ELR (cell line): Measurements from ENCODE around the gene CTNNA2.
A peak's percentile ranks its signal among the peaks of the same experiment; 100 is the strongest.

Experiments used
- DNase-seq: peaks from one replicate; pipeline ENCODE4 v3.0.0-alpha.2; 2015; ENCODE audit warnings: low read depth

The CTNNA2 gene

GRCh38 chr2:79981316-79981715 lies 468.5 kb downstream of the CTNNA2 start:
- no peak for DNase-seq

GRCh38 chr2:79982445-79982844 lies 469.6 kb downstream of the CTNNA2 start:
- DNase-seq: peak; percentile 3

- peak; percentile 3 for DNase-seq
Observed at GRCh38 chr2:79984476-79984875, 471.6 kb downstream of the CTNNA2 start.

- no peak for DNase-seq
Observed at GRCh38 chr2:79985145-79985544, 472.3 kb downstream of the CTNNA2 start.

- DNase-seq: no peak
Observed at GRCh38 chr2:79985571-79985970, 472.7 kb downstream of the CTNNA2 start.

GRCh38 chr2:79993144-79993543 lies 480.3 kb downstream of the CTNNA2 start:
- no peak for DNase-seq

- DNase-seq: no peak
Observed at GRCh38 chr2:79994161-79994560, 481.3 kb downstream of the CTNNA2 start.

- DNase-seq: no peak
Observed at GRCh38 chr2:79994965-79995364, 482.1 kb downstream of the CTNNA2 start.

GRCh38 chr2:79996709-79997108 lies 483.9 kb downstream of the CTNNA2 start:
- no peak for DNase-seq

- peak; percentile 23 for DNase-seq
Observed at GRCh38 chr2:80001701-80002101, 488.9 kb downstream of the CTNNA2 start.

GRCh38 chr2:80002112-80002511 lies 489.3 kb downstream of the CTNNA2 start:
- no peak for DNase-seq

- no peak for DNase-seq
Observed at GRCh38 chr2:80002568-80003157, 489.8 kb downstream of the CTNNA2 start.

GRCh38 chr2:80007777-80008503 lies 495.1 kb downstream of the CTNNA2 start:
- no peak for DNase-seq

GRCh38 chr2:80008596-80008995 lies 495.7 kb downstream of the CTNNA2 start:
- DNase-seq: no peak

- no peak for DNase-seq
Observed at GRCh38 chr2:80009211-80009610, 496.4 kb downstream of the CTNNA2 start.

GRCh38 chr2:80012061-80012460 lies 499.2 kb downstream of the CTNNA2 start:
- DNase-seq: no peak

- DNase-seq: peak; percentile 15
Observed at GRCh38 chr2:80014637-80015036, 501.8 kb downstream of the CTNNA2 start.

- no peak for DNase-seq
Observed at GRCh38 chr2:80016171-80016570, 503.3 kb downstream of the CTNNA2 start.

GRCh38 chr2:80019571-80020460 lies 507.0 kb downstream of the CTNNA2 start:
- DNase-seq: no peak

GRCh38 chr2:80022018-80022417 lies 509.2 kb downstream of the CTNNA2 start:
- no peak for DNase-seq

GRCh38 chr2:80026040-80026729 lies 513.3 kb downstream of the CTNNA2 start:
- peak; percentile 3 for DNase-seq

GRCh38 chr2:80028051-80028450 lies 515.2 kb downstream of the CTNNA2 start:
- DNase-seq: no peak
